ENCODE data around the gene PPP1R2C. TPM values are rescaled to one million over a fixed set of nuclear protein-coding genes. Genes with fewer than 3 reads are reported as not detected.

Gene PPP1R2C
- total RNA-seq, 2 experiments from 2014 or later = not detected

GRCh38 chrX:42739258-42739657 lies 38.7 kb downstream of the PPP1R2C start:
- H3K36me3 Mint-ChIP-seq (ENCODE audit: low read depth) = no peaks in the 10 kb centered on the region
- H3K9me3 Mint-ChIP-seq = no peaks in the 10 kb centered on the region
- no peak overlapping the region for H3K27ac Mint-ChIP-seq
- H3K4me3 Mint-ChIP-seq = no peak overlapping the region
- H3K4me1 Mint-ChIP-seq = no peaks in the 10 kb centered on the region
- no peak for DNase-seq
- no peaks in the 10 kb centered on the region for H3K27me3 Mint-ChIP-seq
- ChIA-PET CTCF (no interaction called here), POLR2A (no interaction called here)

DNA sequence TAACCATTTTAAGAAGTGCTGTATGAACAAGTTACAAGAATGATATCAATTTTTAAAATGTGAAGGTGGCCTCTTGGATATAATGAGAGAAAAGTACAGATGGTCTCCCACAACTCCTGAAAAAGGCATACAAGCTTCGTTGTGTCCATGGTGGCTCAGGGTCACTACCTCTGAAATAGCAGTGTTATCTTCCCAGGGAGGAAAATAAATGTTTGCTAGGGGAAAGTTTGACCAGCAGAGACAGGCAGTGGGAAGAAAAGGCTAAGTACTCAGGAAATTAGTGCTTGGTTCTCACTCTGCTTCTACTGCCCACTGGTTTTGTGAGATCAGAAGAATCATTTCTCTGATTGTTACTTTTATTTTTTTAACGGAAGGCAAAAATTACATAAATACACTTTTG lies 39.4 kb downstream of the PPP1R2C start:
- Mint-ChIP-seq H3K27ac (no peak overlapping the region), H3K4me1 (no peaks in the 10 kb centered on the region), H3K9me3 (no peaks in the 10 kb centered on the region), H3K4me3 (no peak overlapping the region), H3K36me3 (ENCODE audit: low read depth) (no peaks in the 10 kb centered on the region), H3K27me3 (no peaks in the 10 kb centered on the region)
- ChIA-PET POLR2A (no interaction called here), CTCF (no interaction called here)
- no peak for DNase-seq

GRCh38 chrX:42735250-42735649 lies 42.7 kb downstream of the PPP1R2C start:
- Mint-ChIP-seq H3K36me3 (ENCODE audit: low read depth) (no peaks in the 10 kb centered on the region), H3K9me3 (peaks cover 2% of the 10 kb centered on the region), H3K4me1 (no peaks in the 10 kb centered on the region), H3K27me3 (no peaks in the 10 kb centered on the region), H3K4me3 (no peak overlapping the region), H3K27ac (no peak overlapping the region)
- ChIA-PET CTCF (no interaction called here), POLR2A (no interaction called here)
- DNase-seq = no peak

- ChIA-PET POLR2A (no interaction called here), CTCF (interaction anchor here (1.0 to 1.2 kb wide), 2 partner anchors 10 to 36 kb away, joined by 3 to 4 read pairs; no protein-coding TSS in a partner anchor)
- Mint-ChIP-seq H3K27me3 (no peaks in the 10 kb centered on the region), H3K36me3 (ENCODE audit: low read depth) (no peaks in the 10 kb centered on the region), H3K9me3 (peaks cover 2% of the 10 kb centered on the region), H3K4me3 (no peak overlapping the region), H3K27ac (no peak overlapping the region), H3K4me1 (no peaks in the 10 kb centered on the region)
- DNase-seq = no peak
Measured at GRCh38 chrX:42732506-42732905, 45.5 kb downstream of the PPP1R2C start.

All from activated CD4-positive, alpha-beta T cell treated with anti-CD3 and anti-CD28 coated beads, Interleukin-2, amount 10 ng/mL, durations not matched to agents 7 days and 5 days (primary cell).